Sigmoid colon (tissue), 7 donors: Measurements from ENCODE around the gene SPEM2. TPM values are rescaled to one million over a fixed set of nuclear protein-coding genes. Genes with fewer than 3 reads are reported as not detected.

ENCODE experiments used
- DNase-seq: peaks from one replicate; pipeline ENCODE4 v3.0.0-alpha.2; 2019
- H3K27ac ChIP-seq, 4 donors: fragments of 200-600 bp; sonication (generic); one replicate each; pipeline ENCODE4 v1.5.1; 2016 to 2019; ENCODE audit warnings: mild to moderate bottlenecking in 1 of 4
- H3K27me3 ChIP-seq, 3 donors: fragments of 200-600 bp; sonication (generic); one replicate each; pipeline ENCODE4 v1.5.1; 2019; ENCODE audit warnings: mild to moderate bottlenecking in 1 of 3
- H3K36me3 ChIP-seq, 4 donors: fragments of 200-600 bp; sonication (generic); one replicate each; pipeline ENCODE4 v1.5.1; 2016 to 2019
- H3K4me1 ChIP-seq, 4 donors: fragments of 200-600 bp; sonication (generic); one replicate each; pipeline ENCODE4 v1.5.1; 2017 to 2019
- H3K4me3 ChIP-seq, 4 donors: fragments of 200-600 bp; sonication (generic); one replicate each; pipeline ENCODE4 v1.5.1; 2017 to 2019; ENCODE audit warnings: mild to moderate bottlenecking in 2 of 4, moderate library complexity in 1 of 4
- H3K9me3 ChIP-seq, 4 donors: fragments of 200-600 bp in 3 of 4; sonication (generic) in 3 of 4; one replicate each; pipeline versions ENCODE4 v1.5.1 to v1.6.1; 2013 to 2019
- CTCF ChIP-seq, 4 experiments: fragments of 450-650 bp in 3 of 4; fragments of 200-600 bp in 1 of 4; IDR thresholded peaks; one replicate each; pipeline ENCODE4 v1.5.1; 2016 to 2019; ENCODE audit warnings: antibody characterized with exemption in 4 of 4, mild to moderate bottlenecking in 3 of 4, moderate library complexity in 2 of 4
- EP300 ChIP-seq, 4 donors: sonication (generic); formaldehyde crosslinking; IDR thresholded peaks; one replicate each; pipeline ENCODE4 v1.6.1; 2017; ENCODE audit warnings: antibody characterized with exemption in 4 of 4
- POLR2A ChIP-seq, 2 donors: fragments of 450-650 bp; IDR thresholded peaks; one replicate each; pipeline ENCODE4 v1.6.1; 2016; ENCODE audit warnings: antibody characterized with exemption in 2 of 2, mild to moderate bottlenecking in 2 of 2, moderate library complexity in 2 of 2
- POLR2AphosphoS5 ChIP-seq, 4 donors: sonication (generic); formaldehyde crosslinking; IDR thresholded peaks; one replicate each; pipeline ENCODE4 v1.6.1; 2017; ENCODE audit warnings: antibody characterized with exemption in 4 of 4
- WGBS, 2 donors: extraction: QIAGEN DNeasy Blood & Tissue Kit; methylation state at CpG; one replicate each; pipeline ENCODE4 v1.1.7; 2013; 5-methylcytosine and 5-hydroxymethylcytosine counted together
- intact Hi-C: fragments of 100-400 bp; cut with DNase I; formaldehyde crosslinking; loops from one replicate; pipeline ENCODE4 v1.15.1; 2023
- polyA plus RNA-seq, 3 donors: library from polyadenylated mRNA; stranded (reverse); fragments of 200-250 nt; gene quantifications; one replicate each; pipeline ENCODE4 v1.2.3, GENCODE V29; 2013
- total RNA-seq, 4 donors: library from RNA; depleted of rRNA; stranded (reverse); fragments of >200 nt; gene quantifications; one replicate each; pipeline ENCODE4 v1.1.0, GENCODE V29; 2016
- donor health status: healthy with polysubstance abuse.
- donor health status: Bipolar disorder and iron deficiency.
- donor health status: healthy.

Gene SPEM2
- total and polyA plus RNA-seq, 7 donors, result not detected

DNA sequence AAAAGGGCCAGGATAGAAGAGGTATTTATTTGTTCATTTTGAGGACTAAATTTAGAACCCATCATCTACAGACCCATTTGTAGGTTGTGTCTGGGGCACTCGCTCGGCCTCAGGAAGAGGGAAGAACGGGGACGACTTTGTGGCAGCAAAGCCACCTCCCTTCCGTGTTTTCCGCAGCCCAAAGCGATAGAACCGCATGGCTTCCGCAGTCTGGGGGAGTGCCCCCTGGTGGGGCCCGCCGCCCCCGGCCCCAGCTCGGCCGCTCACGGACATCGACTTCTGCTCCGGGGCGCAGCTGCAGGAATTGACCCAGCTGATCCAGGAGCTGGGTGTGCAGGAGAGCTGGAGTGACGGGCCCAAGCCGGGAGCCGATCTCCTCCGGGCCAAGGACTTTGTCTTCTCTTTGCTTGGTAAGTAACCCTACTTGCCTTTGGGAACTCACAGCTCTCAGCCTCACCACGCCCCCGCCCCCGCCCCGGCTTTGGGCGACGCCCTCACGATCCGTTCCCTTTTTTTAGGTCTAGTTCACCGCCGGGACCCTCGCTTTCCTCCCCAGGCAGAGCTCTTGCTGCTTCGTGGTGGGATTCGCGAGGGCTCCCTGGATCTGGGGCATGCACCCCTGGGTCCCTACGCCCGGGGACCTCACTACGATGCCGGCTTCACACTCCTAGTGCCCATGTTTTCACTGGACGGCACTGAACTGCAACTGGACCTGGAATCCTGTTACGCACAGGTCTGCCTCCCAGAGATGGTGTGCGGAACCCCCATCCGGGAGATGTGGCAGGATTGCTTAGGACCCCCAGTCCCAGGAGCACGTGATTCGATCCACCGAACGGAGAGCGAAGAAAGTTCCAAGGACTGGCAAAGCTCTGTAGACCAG lies 10.5 kb downstream of the SPEM2 start:
- Histone ChIP-seq H3K36me3 (no peaks in the 10 kb centered on the region), H3K4me3 (peak overlapping the region; percentile 10 to 43 (median 34)), H3K27ac (peak overlapping the region; percentile 18 to 64 (median 31)), H3K4me1 (peaks cover 0 to 57% (median 51%) of the 10 kb centered on the region in 4 donors), H3K9me3 (no peaks in the 10 kb centered on the region), H3K27me3 (peaks cover 44 to 67% (median 64%) of the 10 kb centered on the region in 3 donors)
- DNase-seq, result no peak
- WGBS, 2 donors, result 8 to 9% methylated on average over 49 of the region's 49 CpGs
- intact Hi-C loops, result loop anchor here (2.0 kb wide), 3 partner anchors 31 to 125 kb away; partner anchors contain the start of genes SENP3 and TMEM256
- TF ChIP-seq POLR2A (IDR thresholded peaks at IDR 0.05) (no peak), POLR2AphosphoS5 (IDR thresholded peaks at IDR 0.05) (no peak), EP300 (IDR thresholded peaks at IDR 0.05) (no peak), CTCF (IDR thresholded peaks at IDR 0.05) (no peak)

- TF ChIP-seq POLR2A (IDR thresholded peaks at IDR 0.05) (no peak), EP300 (IDR thresholded peaks at IDR 0.05) (no peak), CTCF (IDR thresholded peaks at IDR 0.05) (peak; percentile 23 to 86 (median 68)), POLR2AphosphoS5 (IDR thresholded peaks at IDR 0.05) (peak in 2 of 4 donors; percentile 7 to 45)
- DNase-seq, result peak; percentile 87
- 5 to 12% methylated on average over 92 of the region's 92 CpGs for WGBS, 2 donors
These were observed 11.3 kb downstream of the SPEM2 start for GRCh38 chr17:7436556-7437368.

GRCh38 chr17:7437369-7437863 lies 12.0 kb downstream of the SPEM2 start:
- Histone ChIP-seq H3K36me3 (no peaks in the 10 kb centered on the region), H3K27me3 (peaks cover 44 to 74% (median 74%) of the 10 kb centered on the region in 3 donors), H3K9me3 (no peaks in the 10 kb centered on the region), H3K4me1 (peaks cover 0 to 58% (median 51%) of the 10 kb centered on the region in 4 donors), H3K27ac (peak overlapping the region in 2 of 4 donors; percentile 61 to 73), H3K4me3 (peak overlapping the region in 3 of 4 donors; percentile 15 to 43 (median 37))
- 33 to 40% methylated on average over 31 of the region's 31 CpGs for WGBS, 2 donors
- intact Hi-C loops, result loop anchor here (1.0 to 2.0 kb wide), 4 partner anchors 33 to 123 kb away; partner anchors contain the start of genes SENP3 and TMEM256
- no peak for DNase-seq
- TF ChIP-seq POLR2A (IDR thresholded peaks at IDR 0.05) (no peak), CTCF (IDR thresholded peaks at IDR 0.05) (no peak), POLR2AphosphoS5 (IDR thresholded peaks at IDR 0.05) (no peak), EP300 (IDR thresholded peaks at IDR 0.05) (no peak)

More at GRCh38 chr17:7436556-7437368, 11.3 kb downstream of the SPEM2 start:
- Histone ChIP-seq H3K9me3 (no peaks in the 10 kb centered on the region), H3K4me1 (peaks cover 0 to 58% (median 51%) of the 10 kb centered on the region in 4 donors), H3K36me3 (no peaks in the 10 kb centered on the region), H3K27me3 (peaks cover 44 to 73% (median 72%) of the 10 kb centered on the region in 3 donors), H3K27ac (peak overlapping the region; percentile 44 to 73 (median 58)), H3K4me3 (peak overlapping the region in 3 of 4 donors; percentile 15 to 43 (median 37))
- intact Hi-C loops, result loop anchor here (1.0 to 2.0 kb wide), 4 partner anchors 32 to 124 kb away; partner anchors contain the start of genes SENP3 and TMEM256

GRCh38 chr17:7437950-7438614 lies 12.7 kb downstream of the SPEM2 start:
- no peak for DNase-seq
- H3K9me3 ChIP-seq, result no peaks in the 10 kb centered on the region
- WGBS, 2 donors, result 26 to 58% methylated on average over 48 of the region's 48 CpGs
- H3K36me3 ChIP-seq, result no peaks in the 10 kb centered on the region
- peaks cover 0 to 58% (median 51%) of the 10 kb centered on the region in 4 donors for H3K4me1 ChIP-seq
- H3K4me3 ChIP-seq, result peak overlapping the region in 3 of 4 donors; percentile 13 to 35 (median 33)
- peaks cover 44 to 74% (median 74%) of the 10 kb centered on the region in 3 donors for H3K27me3 ChIP-seq
- intact Hi-C loops, result loop anchor here (1.0 to 2.0 kb wide), 4 partner anchors 33 to 123 kb away; partner anchors contain the start of genes SENP3 and TMEM256
- H3K27ac ChIP-seq, result no peak overlapping the region
- TF ChIP-seq EP300 (IDR thresholded peaks at IDR 0.05) (no peak), POLR2AphosphoS5 (IDR thresholded peaks at IDR 0.05) (no peak), POLR2A (IDR thresholded peaks at IDR 0.05) (no peak), CTCF (IDR thresholded peaks at IDR 0.05) (no peak)
